Measurements from ENCODE around the gene SUGT1.

SUGT1 gene

DNA sequence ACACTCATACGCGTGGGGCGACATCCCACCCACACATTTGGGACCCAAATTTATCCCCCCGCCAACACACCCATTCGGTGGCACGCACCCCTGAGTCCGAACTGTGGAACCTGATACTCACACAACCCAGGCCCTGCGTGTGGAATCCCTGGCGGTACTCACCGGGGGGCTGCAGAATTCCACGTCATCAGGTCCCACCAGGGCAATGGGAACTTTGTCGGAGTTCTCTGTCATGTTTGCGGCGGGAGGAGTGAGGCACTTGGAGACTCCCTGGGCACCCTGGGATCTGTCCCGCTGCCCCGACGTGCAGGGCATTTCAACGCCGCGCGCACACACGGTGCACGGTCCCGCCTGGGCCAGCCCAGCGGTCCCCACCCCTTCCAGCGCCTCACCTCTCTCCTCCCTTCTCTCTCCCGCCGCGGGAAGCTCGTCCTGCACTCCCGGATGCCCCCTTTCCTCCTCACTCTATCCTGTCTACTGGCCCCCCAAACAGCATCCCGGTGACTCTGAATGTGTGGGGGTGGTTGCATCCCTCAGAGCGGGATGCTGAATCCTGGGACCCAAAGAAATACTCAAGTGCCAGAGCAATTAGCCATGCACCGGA lies 86.9 kb downstream of the SUGT1 start, which contains the start of gene CNMD:
TSS of gene CNMD (minus strand) at position 353 of the 604 bp plus-strand sequence. CDS start at position 234, 119 bp downstream.
- peak within 1 kb of the TSS; percentile 30; the same call in 1 of the 2 replicates for H3K9ac ChIP-seq
- H3K4me3 ChIP-seq (IDR thresholded peaks at IDR 0.05; ENCODE audit: insufficient read depth, low read depth, low read length), result no peak within 1 kb of the TSS

GRCh38 chr13:52743569-52743968 lies 90.9 kb downstream of the SUGT1 start:
- H3K4me3 ChIP-seq (IDR thresholded peaks at IDR 0.05; ENCODE audit: insufficient read depth, low read depth, low read length), result no peak overlapping the region
- H3K9ac ChIP-seq, result no peak overlapping the region
- no peak overlapping the region for H3K4me2 ChIP-seq
- no peaks in the 10 kb centered on the region for H3K27me3 ChIP-seq (ENCODE audit: insufficient read depth, low read depth)
- no peak overlapping the region for H3K27ac ChIP-seq
- H3K79me2 ChIP-seq (ENCODE audit: insufficient read depth, low read depth), result no peaks in the 10 kb centered on the region
- H3K4me1 ChIP-seq (ENCODE audit: low read depth, poor library complexity, severe bottlenecking), result no peaks in the 10 kb centered on the region
- TF ChIP-seq, protein P1, sequence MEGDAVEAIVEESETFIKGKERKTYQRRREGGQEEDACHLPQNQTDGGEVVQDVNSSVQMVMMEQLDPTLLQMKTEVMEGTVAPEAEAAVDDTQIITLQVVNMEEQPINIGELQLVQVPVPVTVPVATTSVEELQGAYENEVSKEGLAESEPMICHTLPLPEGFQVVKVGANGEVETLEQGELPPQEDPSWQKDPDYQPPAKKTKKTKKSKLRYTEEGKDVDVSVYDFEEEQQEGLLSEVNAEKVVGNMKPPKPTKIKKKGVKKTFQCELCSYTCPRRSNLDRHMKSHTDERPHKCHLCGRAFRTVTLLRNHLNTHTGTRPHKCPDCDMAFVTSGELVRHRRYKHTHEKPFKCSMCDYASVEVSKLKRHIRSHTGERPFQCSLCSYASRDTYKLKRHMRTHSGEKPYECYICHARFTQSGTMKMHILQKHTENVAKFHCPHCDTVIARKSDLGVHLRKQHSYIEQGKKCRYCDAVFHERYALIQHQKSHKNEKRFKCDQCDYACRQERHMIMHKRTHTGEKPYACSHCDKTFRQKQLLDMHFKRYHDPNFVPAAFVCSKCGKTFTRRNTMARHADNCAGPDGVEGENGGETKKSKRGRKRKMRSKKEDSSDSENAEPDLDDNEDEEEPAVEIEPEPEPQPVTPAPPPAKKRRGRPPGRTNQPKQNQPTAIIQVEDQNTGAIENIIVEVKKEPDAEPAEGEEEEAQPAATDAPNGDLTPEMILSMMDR (conservative IDR thresholded peaks at IDR 0.05; ENCODE audit: low read depth, low read length), result no peak
- H4K20me1 ChIP-seq (ENCODE audit: insufficient read depth), result no peaks in the 10 kb centered on the region
- H2AFZ ChIP-seq (ENCODE audit: low read depth), result no peak overlapping the region
- H3K36me3 ChIP-seq (ENCODE audit: insufficient read depth), result no peaks in the 10 kb centered on the region

More for the DNA sequence above, 86.9 kb downstream of the SUGT1 start, which contains the start of gene CNMD:
- Histone ChIP-seq H3K4me2 (no peak within 1 kb of the TSS), H4K20me1 (ENCODE audit: insufficient read depth) (no peaks in the 10 kb centered on the region), H3K4me1 (ENCODE audit: low read depth, poor library complexity, severe bottlenecking) (no peaks in the 10 kb centered on the region), H3K27me3 (ENCODE audit: insufficient read depth, low read depth) (no peaks in the 10 kb centered on the region), H3K79me2 (ENCODE audit: insufficient read depth, low read depth) (no peaks in the 10 kb centered on the region), H2AFZ (ENCODE audit: low read depth) (peak within 1 kb of the TSS; percentile 39), H3K27ac (no peak within 1 kb of the TSS), H3K36me3 (ENCODE audit: insufficient read depth) (no peaks in the 10 kb centered on the region)
- TF ChIP-seq, protein P1 (conservative IDR thresholded peaks at IDR 0.05; ENCODE audit: low read depth, low read length), result no peak

GRCh38 chr13:52743988-52744387 lies 91.4 kb downstream of the SUGT1 start:
- TF ChIP-seq, protein P1 (conservative IDR thresholded peaks at IDR 0.05; ENCODE audit: low read depth, low read length), result no peak; the same call in 1 of the 2 replicates
- H3K79me2 ChIP-seq (ENCODE audit: insufficient read depth, low read depth), result no peaks in the 10 kb centered on the region
- H3K4me3 ChIP-seq (IDR thresholded peaks at IDR 0.05; ENCODE audit: insufficient read depth, low read depth, low read length), result no peak overlapping the region
- no peaks in the 10 kb centered on the region for H4K20me1 ChIP-seq (ENCODE audit: insufficient read depth)
- H3K27ac ChIP-seq, result no peak overlapping the region
- no peaks in the 10 kb centered on the region for H3K4me1 ChIP-seq (ENCODE audit: low read depth, poor library complexity, severe bottlenecking)
- no peaks in the 10 kb centered on the region for H3K36me3 ChIP-seq (ENCODE audit: insufficient read depth)
- no peaks in the 10 kb centered on the region for H3K27me3 ChIP-seq (ENCODE audit: insufficient read depth, low read depth)
- H2AFZ ChIP-seq (ENCODE audit: low read depth), result no peak overlapping the region
- H3K4me2 ChIP-seq, result no peak overlapping the region
- no peak overlapping the region for H3K9ac ChIP-seq

- no peaks in the 10 kb centered on the region for H3K79me2 ChIP-seq (ENCODE audit: insufficient read depth, low read depth)
- H4K20me1 ChIP-seq (ENCODE audit: insufficient read depth), result no peaks in the 10 kb centered on the region
- H3K9ac ChIP-seq, result no peak overlapping the region
- no peak overlapping the region for H3K4me2 ChIP-seq
- no peaks in the 10 kb centered on the region for H3K4me1 ChIP-seq (ENCODE audit: low read depth, poor library complexity, severe bottlenecking)
- H3K27ac ChIP-seq, result no peak overlapping the region
- no peaks in the 10 kb centered on the region for H3K27me3 ChIP-seq (ENCODE audit: insufficient read depth, low read depth)
- no peaks in the 10 kb centered on the region for H3K36me3 ChIP-seq (ENCODE audit: insufficient read depth)
- no peak overlapping the region for H3K4me3 ChIP-seq (IDR thresholded peaks at IDR 0.05; ENCODE audit: insufficient read depth, low read depth, low read length)
- H2AFZ ChIP-seq (ENCODE audit: low read depth), result no peak overlapping the region
- TF ChIP-seq, protein P1 (conservative IDR thresholded peaks at IDR 0.05; ENCODE audit: low read depth, low read length), result no peak
These were observed 92.3 kb downstream of the SUGT1 start for GRCh38 chr13:52744842-52745375.

All from KMS-11 (cell line).